Heart left ventricle (tissue), 16 donors: ENCODE results near the gene CCDC88B. TPM values are rescaled to one million over a fixed set of nuclear protein-coding genes. Genes with fewer than 3 reads are reported as not detected.

ENCODE experiments used
- ATAC-seq, 4 donors: fragments of 200-7000 bp; cut with Tn5 transposase; one replicate each; pipeline ENCODE4 v1.9.1; 2020 to 2022; ENCODE audit warnings: moderate library complexity in 4 of 4, mild to moderate bottlenecking in 3 of 4, moderate number of reproducible peaks in 1 of 4
- DNase-seq, 5 donors: peaks; one replicate each; pipeline ENCODE4 v3.0.0-alpha.2; 2020
- H3K27ac ChIP-seq, 12 donors: fragments of 200-600 bp; sonication (generic) in 4 of 12; one replicate each; pipeline versions ENCODE4 v1.5.0 to v1.8.0; 2016 to 2022; ENCODE audit warnings: mild to moderate bottlenecking in 2 of 12
- H3K27me3 ChIP-seq, 9 donors: fragments of 200-600 bp; sonication (generic) in 2 of 9; one replicate each; pipeline versions ENCODE4 v1.5.1 to v1.8.0; 2016 to 2022; ENCODE audit warnings: mild to moderate bottlenecking in 3 of 9
- H3K36me3 ChIP-seq, 9 donors: fragments of 200-600 bp; sonication (generic) in 2 of 9; one replicate each; pipeline versions ENCODE4 v1.5.0 to v1.8.0; 2018 to 2022; ENCODE audit warnings: mild to moderate bottlenecking in 2 of 9
- H3K4me1 ChIP-seq, 12 donors: fragments of 200-600 bp; sonication (generic) in 4 of 12; one replicate each; pipeline versions ENCODE4 v1.5.0 to v1.8.0; 2016 to 2022; ENCODE audit warnings: mild to moderate bottlenecking in 3 of 12
- H3K4me3 ChIP-seq, 12 donors: fragments of 200-600 bp; sonication (generic) in 4 of 12; one replicate each; pipeline versions ENCODE4 v1.5.0 to v1.8.0; 2017 to 2022; ENCODE audit warnings: mild to moderate bottlenecking in 9 of 12, moderate library complexity in 4 of 12
- H3K9me3 ChIP-seq, 12 donors: fragments of 200-600 bp; sonication (generic) in 4 of 12; one replicate each; pipeline versions ENCODE4 v1.5.0 to v1.8.0; 2016 to 2022; ENCODE audit warnings: mild to moderate bottlenecking in 1 of 12
- POLR2A ChIP-seq, 2 donors: fragments of 450-650 bp; IDR thresholded peaks; one replicate each; pipeline ENCODE4 v1.6.1; 2017; ENCODE audit warnings: antibody characterized with exemption in 2 of 2, mild to moderate bottlenecking in 2 of 2, moderate library complexity in 2 of 2
- WGBS, 4 donors: extraction: QIAGEN DNeasy Blood & Tissue Kit in 2 of 4; methylation state at CpG; one replicate each; pipeline versions ENCODE4 v1.1.5 to v1.1.7; 2013 to 2018; 5-methylcytosine and 5-hydroxymethylcytosine counted together
- intact Hi-C, 10 donors: fragments of 100-400 bp; cut with DNase I; formaldehyde crosslinking; loops; one replicate each; pipeline versions ENCODE4 v1.11.1 to v1.14.2; 2022
- polyA plus RNA-seq, 2 donors: library from polyadenylated mRNA; stranded (reverse); fragments of 200-250 nt; gene quantifications; one replicate each; pipeline ENCODE4 v1.2.3, GENCODE V29; 2013
- total RNA-seq, 9 donors: library from RNA; depleted of rRNA in 2 of 9; stranded (reverse); fragments of >200 nt in 2 of 9; fragmentation: NEBNext Ultra II Directional in 3 of 9; extraction: Animal tissue kit (Norgen Biotek cat#: 25700) in 3 of 9; gene quantifications; one replicate each; pipeline versions ENCODE4 v1.1.0 to v1.2.4, GENCODE V29; 2016 to 2023
- TF ChIP-seq, protein P1 (sequence below), 12 donors: fragments of 200-600 bp; sonication (generic) in 4 of 12; IDR thresholded peaks; one replicate each; pipeline versions ENCODE4 v1.5.0 to v1.8.0; 2018 to 2022; ENCODE audit warnings: antibody characterized with exemption in 12 of 12, mild to moderate bottlenecking in 5 of 12
- donor health status: ischemic (EF 13 %, LVEDD 7.1; RV severe dilation, severe dysfunction).
- donor health status: healthy with polysubstance abuse.
- donor health status: DM: no; HTN: yes; CAD: no.
- donor health status: DM: no; HTN: no; CAD: no.
- donor health status: ischemic (EF 25% LVEDD 6.9; RV normal size, moderate dysfunction).
- donor health status: ischemic (EF 25% LVEDD 5.7; RV mildly dilated, moderate dysfunction).
- donor health status: healthy.
- donor health status: DM: yes; HTN: yes; CAD: no.
- donor health status: ischemic (EF 35%, LVEDD 5.7; RV mildly dilated, moderate dysfunction).
- donor health status: nonischemic (EF 11% LVEDD 7.7; RV severe dilation, severe dysfunction).
- donor health status: DM: yes; HTN: yes; CAD: no.
- donor health status: PGD.
- donor health status: ischemic (EF 29% LVEDD 5.4; RV normal size, mild dysfunction).
- donor health status: nonischemic (EF 23%, LVEDD 6.1; RV moderate dilation, normal function).

Gene CCDC88B
- total and polyA plus RNA-seq, 11 donors: 4.1 to 24.0 (median 8.1) TPM

DNA sequence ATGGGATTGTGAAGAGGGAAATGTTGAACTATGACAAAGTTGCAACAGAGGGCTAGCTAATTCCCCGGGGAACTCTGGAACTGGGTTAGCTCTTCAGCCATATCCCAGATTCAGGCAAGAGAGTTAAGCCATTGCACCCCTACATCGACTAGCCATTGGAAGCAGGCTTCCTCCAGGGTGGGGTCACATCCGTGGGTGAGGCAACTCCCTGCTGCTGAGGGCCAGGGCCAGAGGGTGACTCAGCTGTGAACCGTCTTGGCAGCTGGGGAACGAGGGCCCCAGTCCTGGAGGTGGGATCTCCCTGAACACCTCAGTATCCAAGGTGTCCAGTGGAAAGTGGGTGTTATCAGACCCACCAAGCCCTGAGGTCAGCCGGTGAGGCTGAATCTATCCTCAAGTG is 60.1 kb downstream of the CCDC88B start:
- ATAC-seq: peak in 3 of 4 donors; percentile 65 to 71 (median 69)
- DNase-seq: peak in 1 of 5 donors; percentile 44
- peaks cover 0 to 2% (median 0%) of the 10 kb centered on the region in 9 donors for H3K27me3 ChIP-seq
- H3K27ac ChIP-seq: no peak overlapping the region
- whole genome bisulfite sequencing, 4 donors: 46 to 69% (median 57%) methylated on average over 6 of the region's 6 CpGs
- intact Hi-C loops: no loop called here
- no peaks in the 10 kb centered on the region for H3K36me3 ChIP-seq
- TF ChIP-seq, protein P1, sequence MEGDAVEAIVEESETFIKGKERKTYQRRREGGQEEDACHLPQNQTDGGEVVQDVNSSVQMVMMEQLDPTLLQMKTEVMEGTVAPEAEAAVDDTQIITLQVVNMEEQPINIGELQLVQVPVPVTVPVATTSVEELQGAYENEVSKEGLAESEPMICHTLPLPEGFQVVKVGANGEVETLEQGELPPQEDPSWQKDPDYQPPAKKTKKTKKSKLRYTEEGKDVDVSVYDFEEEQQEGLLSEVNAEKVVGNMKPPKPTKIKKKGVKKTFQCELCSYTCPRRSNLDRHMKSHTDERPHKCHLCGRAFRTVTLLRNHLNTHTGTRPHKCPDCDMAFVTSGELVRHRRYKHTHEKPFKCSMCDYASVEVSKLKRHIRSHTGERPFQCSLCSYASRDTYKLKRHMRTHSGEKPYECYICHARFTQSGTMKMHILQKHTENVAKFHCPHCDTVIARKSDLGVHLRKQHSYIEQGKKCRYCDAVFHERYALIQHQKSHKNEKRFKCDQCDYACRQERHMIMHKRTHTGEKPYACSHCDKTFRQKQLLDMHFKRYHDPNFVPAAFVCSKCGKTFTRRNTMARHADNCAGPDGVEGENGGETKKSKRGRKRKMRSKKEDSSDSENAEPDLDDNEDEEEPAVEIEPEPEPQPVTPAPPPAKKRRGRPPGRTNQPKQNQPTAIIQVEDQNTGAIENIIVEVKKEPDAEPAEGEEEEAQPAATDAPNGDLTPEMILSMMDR (IDR thresholded peaks at IDR 0.05): no peak
- no peak for TF ChIP-seq POLR2A (IDR thresholded peaks at IDR 0.05)
- no peaks in the 10 kb centered on the region for H3K9me3 ChIP-seq
- peaks cover 0 to 22% (median 8%) of the 10 kb centered on the region in 12 donors for H3K4me1 ChIP-seq
- no peak overlapping the region for H3K4me3 ChIP-seq

DNA sequence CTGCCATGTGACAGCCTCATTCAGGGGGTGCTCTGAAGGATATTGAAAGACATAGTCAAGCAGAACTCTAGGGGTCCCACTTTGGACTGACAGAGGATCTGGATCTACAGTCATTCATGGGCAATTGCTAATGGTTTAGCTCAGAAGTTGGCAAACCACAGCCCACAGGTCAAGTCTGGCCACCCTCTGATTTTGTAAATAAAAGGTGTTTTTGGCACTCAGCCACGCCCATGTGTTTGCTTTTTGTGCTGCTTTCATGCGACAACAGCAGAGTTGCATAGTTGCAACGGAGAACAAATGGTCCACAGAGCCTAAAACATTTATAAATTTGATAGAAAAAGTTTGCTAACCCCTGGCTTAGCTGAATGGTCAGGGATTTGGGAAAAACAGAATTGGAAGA is 60.7 kb downstream of the CCDC88B start:
- Histone ChIP-seq H3K4me1 (peaks cover 0 to 17% (median 8%) of the 10 kb centered on the region in 12 donors), H3K4me3 (no peak overlapping the region), H3K27ac (no peak overlapping the region), H3K27me3 (peaks cover 0 to 2% (median 0%) of the 10 kb centered on the region in 9 donors), H3K36me3 (no peaks in the 10 kb centered on the region), H3K9me3 (no peaks in the 10 kb centered on the region)
- intact Hi-C loops: no loop called here
- ATAC-seq (no peak), DNase-seq (no peak)
- TF ChIP-seq POLR2A (IDR thresholded peaks at IDR 0.05): no peak
- TF ChIP-seq, protein P1 (IDR thresholded peaks at IDR 0.05): no peak
- 86 to 93% (median 92%) methylated on average over 3 of the region's 3 CpGs for WGBS, 4 donors

DNA sequence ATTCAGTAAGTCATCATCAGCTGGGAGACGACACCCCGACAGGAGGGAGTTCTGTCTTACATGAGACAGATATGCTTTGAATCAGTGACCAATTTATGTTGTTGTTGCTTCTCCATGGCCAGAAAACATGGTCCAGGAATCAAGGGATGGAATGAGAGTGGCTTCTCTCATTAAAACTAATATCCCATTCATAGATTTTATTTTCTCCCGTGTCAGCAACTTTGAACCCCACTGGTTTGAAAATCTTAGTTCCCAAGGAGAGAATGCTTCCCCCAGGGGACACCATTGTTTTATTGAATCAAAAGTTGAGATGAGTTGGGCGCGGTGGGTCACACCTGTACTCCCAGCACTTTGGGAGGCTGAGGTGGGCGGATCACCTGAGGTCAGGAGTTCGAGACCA is 61.8 kb downstream of the CCDC88B start:
- H3K27ac ChIP-seq: no peak overlapping the region
- TF ChIP-seq, protein P1 (IDR thresholded peaks at IDR 0.05): no peak
- TF ChIP-seq POLR2A (IDR thresholded peaks at IDR 0.05): no peak
- no peaks in the 10 kb centered on the region for H3K9me3 ChIP-seq
- H3K4me3 ChIP-seq: no peak overlapping the region
- no peaks in the 10 kb centered on the region for H3K27me3 ChIP-seq
- intact Hi-C loops: no loop called here
- no peaks in the 10 kb centered on the region for H3K36me3 ChIP-seq
- H3K4me1 ChIP-seq: peaks cover 0 to 21% (median 10%) of the 10 kb centered on the region in 12 donors
- no peak for ATAC-seq
- WGBS, 4 donors: 79 to 98% (median 89%) methylated on average over 7 of the region's 7 CpGs
- no peak for DNase-seq

DNA sequence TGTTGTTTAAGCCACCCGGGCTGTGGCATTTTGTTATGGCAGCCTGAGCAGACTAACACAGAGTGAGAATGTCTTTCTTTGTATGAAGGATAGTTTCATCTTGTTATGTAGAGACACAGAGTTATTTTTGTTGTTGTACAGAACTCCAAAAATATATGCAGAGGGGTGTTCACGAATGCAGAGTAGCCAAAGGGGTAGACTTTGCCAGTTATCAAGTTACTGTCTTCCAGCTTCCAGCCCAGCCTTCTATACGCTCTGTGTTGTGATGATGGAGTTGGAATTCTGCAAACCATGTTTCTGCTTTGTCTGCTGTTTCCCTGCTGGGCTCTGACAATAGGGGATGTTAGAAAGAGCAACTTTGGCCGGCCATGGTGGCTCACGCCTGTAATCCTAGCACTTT is 63.1 kb downstream of the CCDC88B start:
- Histone ChIP-seq H3K9me3 (no peaks in the 10 kb centered on the region), H3K27ac (no peak overlapping the region), H3K4me3 (no peak overlapping the region), H3K36me3 (no peaks in the 10 kb centered on the region), H3K27me3 (no peaks in the 10 kb centered on the region), H3K4me1 (peaks cover 0 to 24% (median 12%) of the 10 kb centered on the region in 12 donors)
- DNase-seq (no peak), ATAC-seq (no peak)
- TF ChIP-seq POLR2A (IDR thresholded peaks at IDR 0.05): no peak
- TF ChIP-seq, protein P1 (IDR thresholded peaks at IDR 0.05): no peak
- 81 to 86% (median 85%) methylated on average over 5 of the region's 5 CpGs for WGBS, 4 donors
- intact Hi-C loops: no loop called here
